ENCODE data around the gene RARS2.

GRCh38 chr6:87472525-87473418, 117.0 kb downstream of the RARS2 start, which contains the start of gene SLC35A1:
- TF ChIP-seq CTCF (conservative IDR thresholded peaks at IDR 0.05; ENCODE audit: low read depth, low read length) (no peak), EZH2 (IDR thresholded peaks at IDR 0.05; ENCODE audit: borderline replicate concordance, low read depth, low read length, poor library complexity, severe bottlenecking) (no peak)
